Cerebellar cortex (tissue), 1 donor: ENCODE results near the gene MRPL4.
"Not testable (repeated sequence)": the region's sequence is repeated elsewhere in the genome, so short reads cannot be mapped to it uniquely, and the experiment has no call there.

Source experiments
- DNase-seq: peaks from one replicate; pipeline ENCODE4 v3.0.0-alpha.2; 2015; ENCODE audit warnings: low spot score

The MRPL4 gene

GRCh38 chr19:10262771-10263170, 10.8 kb downstream of the MRPL4 start:
- DNase-seq: no peak

GRCh38 chr19:10266706-10267105, 14.7 kb downstream of the MRPL4 start:
- DNase-seq: no peak

- DNase-seq: no peak
Measured at GRCh38 chr19:10268071-10268470, 16.1 kb downstream of the MRPL4 start.

GRCh38 chr19:10269333-10270179, 17.5 kb downstream of the MRPL4 start:
- peak; percentile 60 for DNase-seq

- no peak for DNase-seq
Measured at GRCh38 chr19:10270180-10270615, 18.2 kb downstream of the MRPL4 start.

- no peak for DNase-seq
Measured at GRCh38 chr19:10270616-10271394, 18.8 kb downstream of the MRPL4 start, which contains the start of gene ICAM1. Gene ICAM1 (plus strand): TSS chr19:10271120. CDS start chr19:10271160, 40 bp downstream.

GRCh38 chr19:10271543-10272086, 19.6 kb downstream of the MRPL4 start:
- no peak for DNase-seq

GRCh38 chr19:10274589-10274988, 22.6 kb downstream of the MRPL4 start:
- DNase-seq: no peak

- DNase-seq: no peak
Measured at GRCh38 chr19:10277795-10278589, 26.0 kb downstream of the MRPL4 start.

GRCh38 chr19:10278935-10279334, 26.9 kb downstream of the MRPL4 start:
- DNase-seq: no peak

GRCh38 chr19:10279737-10280442, 27.9 kb downstream of the MRPL4 start:
- no peak for DNase-seq

GRCh38 chr19:10282043-10282442, 30.0 kb downstream of the MRPL4 start:
- DNase-seq: not testable (repeated sequence)

GRCh38 chr19:10283301-10284064, 31.5 kb downstream of the MRPL4 start:
- DNase-seq: no peak

GRCh38 chr19:10284065-10284959, 32.3 kb downstream of the MRPL4 start:
- DNase-seq: no peak

GRCh38 chr19:10284960-10285278, 32.9 kb downstream of the MRPL4 start:
- no peak for DNase-seq

- DNase-seq: no peak
Measured at GRCh38 chr19:10285393-10285792, 33.4 kb downstream of the MRPL4 start.

- no peak for DNase-seq
Measured at GRCh38 chr19:10286803-10287737, 35.1 kb downstream of the MRPL4 start, which contains the start of gene ICAM4. Gene ICAM4 (plus strand): TSS chr19:10286955. CDS start chr19:10287013, 58 bp downstream.

- peak; percentile 75 for DNase-seq
Measured at GRCh38 chr19:10288662-10289166, 36.7 kb downstream of the MRPL4 start.
